ENCODE measurements around the gene HIC1.

Gene HIC1

GRCh38 chr17:2106308-2106955 lies 51.5 kb downstream of the HIC1 start:
- DNase-seq, result no peak

DNA sequence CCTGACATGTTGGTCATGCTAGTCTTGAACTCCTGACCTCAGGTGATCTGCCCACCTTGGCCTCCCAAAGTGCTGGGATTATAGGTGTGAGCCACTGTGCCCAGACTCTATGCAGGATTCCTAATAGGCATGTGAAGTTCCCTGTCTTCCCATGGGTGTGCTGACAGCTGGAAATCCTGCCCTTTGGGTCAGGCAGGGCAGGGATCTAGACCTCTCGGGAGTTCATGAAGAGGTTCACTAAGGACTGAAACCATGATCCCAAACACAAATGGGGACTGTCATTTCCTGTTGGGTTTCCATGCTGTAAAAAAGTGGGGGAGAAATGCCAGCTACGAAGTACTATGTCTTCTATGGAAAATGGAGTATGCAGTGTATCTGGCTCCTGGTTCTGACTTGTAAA lies 52.1 kb downstream of the HIC1 start:
- DNase-seq, result no peak

DNA sequence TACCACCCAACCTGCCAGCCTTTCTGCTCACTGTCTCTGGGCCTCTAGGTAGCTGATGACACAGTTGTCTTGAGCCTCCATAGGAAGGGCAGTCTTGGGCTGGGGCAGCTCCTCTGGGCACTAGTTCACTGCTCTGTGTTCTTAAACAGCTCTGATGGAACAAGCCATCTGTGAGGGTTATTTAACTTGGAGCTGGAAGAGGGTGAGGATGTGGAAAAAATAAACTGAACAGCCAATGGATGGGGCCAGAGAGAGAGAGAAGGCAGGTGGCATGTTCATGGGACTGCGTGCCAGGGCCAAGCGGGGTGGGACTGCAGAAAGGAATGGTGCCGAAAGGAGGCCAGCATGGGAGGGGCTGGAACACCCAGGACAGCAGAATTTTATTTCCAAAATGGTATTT lies 52.6 kb downstream of the HIC1 start:
- DNase-seq, result no peak

DNA sequence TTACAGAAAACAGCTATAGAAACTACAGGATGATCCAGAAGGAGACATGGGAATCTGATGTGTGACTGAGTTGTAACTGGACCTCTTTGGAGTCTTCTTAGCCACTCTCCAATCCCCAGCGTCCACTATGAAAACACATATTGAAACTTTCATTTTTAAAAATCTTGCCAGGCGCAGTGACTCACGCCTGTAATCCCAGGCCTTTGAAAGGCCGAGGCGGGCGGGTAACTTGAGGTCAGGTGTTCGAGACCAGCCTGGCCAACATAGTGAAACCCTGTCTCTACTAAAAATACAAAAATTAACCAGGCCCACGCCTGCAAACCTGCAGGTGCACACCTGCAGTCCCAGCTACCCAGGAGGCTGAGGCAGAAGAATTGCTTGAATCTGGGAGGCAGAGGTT lies 53.3 kb downstream of the HIC1 start:
- no peak for DNase-seq

DNA sequence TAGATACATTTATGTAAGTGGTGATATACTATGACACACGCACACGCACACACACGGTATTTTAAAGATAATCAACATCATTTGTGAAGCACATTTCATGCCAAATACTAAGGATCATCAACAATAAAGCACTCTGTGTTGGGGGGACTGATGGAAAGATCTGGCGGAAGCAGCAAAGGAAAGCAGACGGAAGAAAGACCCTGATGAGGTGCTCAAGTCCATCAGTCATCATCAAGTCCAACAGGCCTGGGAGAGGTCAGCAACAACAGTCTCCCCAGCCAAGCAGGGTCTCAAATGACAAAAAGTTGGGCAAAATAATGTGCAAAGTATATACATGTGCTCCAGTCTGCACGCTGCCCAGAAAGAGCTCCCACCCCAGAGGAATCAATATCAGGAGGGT lies 55.5 kb downstream of the HIC1 start:
- DNase-seq, result no peak

GRCh38 chr17:2111691-2112090 lies 56.8 kb downstream of the HIC1 start:
- DNase-seq, result peak; percentile 55
